ENCODE measurements around the gene DUSP1. TPM values are rescaled to one million over a fixed set of nuclear protein-coding genes. Genes with fewer than 3 reads are reported as not detected.

DUSP1 gene
- total RNA-seq, 4 donors from 2014 or later, result 455 to 718 (median 676) TPM

DNA sequence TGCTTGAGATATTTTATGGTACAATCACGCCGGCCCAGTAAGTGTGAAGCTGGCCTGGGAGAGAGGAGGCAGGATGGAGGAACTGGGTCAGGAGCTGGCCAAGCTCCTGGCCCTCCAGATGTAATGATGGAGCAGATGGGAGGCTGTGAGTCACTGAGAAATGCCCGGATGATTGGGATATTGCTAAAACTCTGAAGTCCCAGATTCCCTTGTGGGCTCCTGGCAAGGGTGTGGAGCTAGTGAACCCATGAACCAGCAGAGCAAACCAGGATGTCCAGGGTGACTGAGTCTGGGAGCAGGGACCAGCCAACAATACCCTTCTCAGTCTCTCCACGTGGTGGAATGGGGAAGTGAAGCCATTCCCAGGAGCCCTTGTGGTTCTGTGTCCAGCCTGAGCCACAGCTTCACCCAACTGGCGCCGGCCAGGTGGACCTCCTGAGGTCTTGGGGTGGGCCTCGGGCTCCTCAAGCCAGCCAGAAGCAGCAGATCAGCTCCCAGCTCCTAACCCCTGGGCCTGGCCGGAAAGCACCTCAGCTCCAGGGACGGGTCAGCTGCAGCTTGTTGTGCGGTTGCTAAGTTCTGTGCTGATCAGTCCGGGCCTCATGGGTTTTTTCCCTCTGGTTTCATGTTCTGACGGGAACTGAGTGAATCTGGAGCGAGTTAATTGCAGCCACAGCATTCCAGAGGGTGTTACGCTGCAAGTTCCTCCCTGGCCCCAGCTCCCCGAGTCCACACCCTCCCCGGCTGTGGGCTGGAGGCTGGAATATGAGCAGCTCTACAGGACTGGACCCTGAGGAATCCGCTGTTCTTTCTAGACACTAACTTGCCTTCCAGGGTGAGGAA, 37.6 kb downstream of the DUSP1 start:
- Histone ChIP-seq H3K4me1 (peaks cover 34 to 73% (median 56%) of the 10 kb centered on the region in 4 donors), H3K36me3 (no peaks in the 10 kb centered on the region), H3K4me3 (peak overlapping the region in 3 of 4 donors; percentile 4 to 45 (median 22)), H3K27me3 (no peaks in the 10 kb centered on the region), H3K9me3 (no peaks in the 10 kb centered on the region), H3K27ac (replicated peaks in 1 of 4) (peak overlapping the region; percentile 90 to 98 (median 96))
- intact Hi-C loops (cut with DNase I), result no loop called here
- peak; percentile 25 for TF ChIP-seq EP300 (IDR thresholded peaks at IDR 0.05)
- no peak for TF ChIP-seq POLR2A (IDR thresholded peaks at IDR 0.05; ENCODE audit: low read depth)
- TF ChIP-seq, protein P1, sequence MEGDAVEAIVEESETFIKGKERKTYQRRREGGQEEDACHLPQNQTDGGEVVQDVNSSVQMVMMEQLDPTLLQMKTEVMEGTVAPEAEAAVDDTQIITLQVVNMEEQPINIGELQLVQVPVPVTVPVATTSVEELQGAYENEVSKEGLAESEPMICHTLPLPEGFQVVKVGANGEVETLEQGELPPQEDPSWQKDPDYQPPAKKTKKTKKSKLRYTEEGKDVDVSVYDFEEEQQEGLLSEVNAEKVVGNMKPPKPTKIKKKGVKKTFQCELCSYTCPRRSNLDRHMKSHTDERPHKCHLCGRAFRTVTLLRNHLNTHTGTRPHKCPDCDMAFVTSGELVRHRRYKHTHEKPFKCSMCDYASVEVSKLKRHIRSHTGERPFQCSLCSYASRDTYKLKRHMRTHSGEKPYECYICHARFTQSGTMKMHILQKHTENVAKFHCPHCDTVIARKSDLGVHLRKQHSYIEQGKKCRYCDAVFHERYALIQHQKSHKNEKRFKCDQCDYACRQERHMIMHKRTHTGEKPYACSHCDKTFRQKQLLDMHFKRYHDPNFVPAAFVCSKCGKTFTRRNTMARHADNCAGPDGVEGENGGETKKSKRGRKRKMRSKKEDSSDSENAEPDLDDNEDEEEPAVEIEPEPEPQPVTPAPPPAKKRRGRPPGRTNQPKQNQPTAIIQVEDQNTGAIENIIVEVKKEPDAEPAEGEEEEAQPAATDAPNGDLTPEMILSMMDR (IDR thresholded peaks at IDR 0.05), result peak in 2 of 3 experiments; percentile 13 to 28
- TF ChIP-seq POLR2AphosphoS5 (IDR thresholded peaks at IDR 0.05), result peak; percentile 80 to 93
- DNase-seq (ENCODE audit: extremely low spot score), result peak; percentile 97
- WGBS, result 24% methylated on average over 17 of the region's 17 CpGs

DNA sequence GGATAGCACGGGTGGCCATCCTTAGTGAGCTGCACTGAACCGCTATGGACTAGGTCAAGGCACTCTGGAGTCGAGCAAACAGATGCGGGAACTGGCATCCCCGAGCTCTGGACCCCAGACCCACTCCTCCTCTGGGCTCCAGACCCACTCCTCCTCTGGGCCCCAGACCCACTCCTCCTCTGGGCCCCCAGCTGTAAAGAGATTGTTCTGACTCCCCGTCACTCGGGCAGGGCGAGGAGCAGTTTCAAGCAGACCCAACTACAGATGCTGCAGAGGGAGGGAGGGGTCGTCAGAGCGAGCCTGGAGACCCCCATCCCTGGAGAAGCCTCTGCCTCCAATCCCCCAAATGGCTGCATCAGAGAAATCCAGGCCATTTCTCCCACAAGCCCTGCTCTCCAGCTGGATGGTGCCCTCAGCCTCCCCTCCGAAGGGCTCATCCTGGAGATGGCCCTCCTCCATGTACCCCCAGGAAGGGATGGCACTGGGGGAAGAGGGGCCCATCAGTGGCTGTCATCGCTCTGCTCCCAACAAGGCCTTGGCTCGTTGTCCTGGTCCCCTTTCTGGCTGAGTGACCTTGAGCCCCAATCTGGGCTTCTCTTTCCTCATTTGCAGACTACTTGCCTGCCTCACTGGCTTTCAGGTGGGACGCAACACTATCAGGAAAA, 38.7 kb downstream of the DUSP1 start:
- no peak for DNase-seq (ENCODE audit: extremely low spot score)
- TF ChIP-seq POLR2A (IDR thresholded peaks at IDR 0.05; ENCODE audit: low read depth) (no peak), POLR2AphosphoS5 (IDR thresholded peaks at IDR 0.05) (no peak), EP300 (IDR thresholded peaks at IDR 0.05) (no peak)
- TF ChIP-seq, protein P1 (IDR thresholded peaks at IDR 0.05), result no peak
- no peaks in the 10 kb centered on the region for H3K36me3 ChIP-seq
- no peaks in the 10 kb centered on the region for H3K27me3 ChIP-seq
- peaks cover 34 to 65% (median 56%) of the 10 kb centered on the region in 4 donors for H3K4me1 ChIP-seq
- no peak overlapping the region for H3K4me3 ChIP-seq
- 93% methylated on average over 7 of the region's 14 CpGs for WGBS
- H3K27ac ChIP-seq (replicated peaks in 1 of 4), result peak overlapping the region; percentile 90 to 98 (median 96)
- intact Hi-C loops (cut with DNase I), result no loop called here
- no peaks in the 10 kb centered on the region for H3K9me3 ChIP-seq

DNA sequence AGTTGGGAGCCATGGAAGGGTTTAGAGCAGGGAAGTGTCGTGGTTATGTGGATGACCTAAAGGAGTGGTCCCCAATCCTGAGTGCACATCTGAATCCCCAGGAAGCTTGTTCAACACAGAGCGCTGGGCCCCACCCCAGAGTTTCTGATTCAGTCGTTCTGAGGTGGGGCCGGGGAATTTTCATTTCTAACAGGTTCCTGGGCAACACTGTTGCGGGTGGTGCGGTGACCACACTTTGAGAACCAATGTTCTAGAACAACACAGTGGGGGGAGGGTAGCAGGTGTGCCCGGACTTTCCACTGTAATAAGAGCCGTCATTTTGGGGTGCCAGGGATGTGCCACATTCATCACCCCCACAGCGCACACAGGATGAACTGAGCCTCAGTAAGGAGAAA, 39.3 kb downstream of the DUSP1 start:
- no peaks in the 10 kb centered on the region for H3K36me3 ChIP-seq
- H3K9me3 ChIP-seq, result no peaks in the 10 kb centered on the region
- H3K4me3 ChIP-seq, result no peak overlapping the region
- H3K4me1 ChIP-seq, result peaks cover 34 to 58% (median 51%) of the 10 kb centered on the region in 4 donors
- H3K27ac ChIP-seq (replicated peaks in 1 of 4), result peak overlapping the region; percentile 90 to 98 (median 96)
- 89% methylated on average over 9 of the region's 9 CpGs for WGBS
- TF ChIP-seq POLR2AphosphoS5 (IDR thresholded peaks at IDR 0.05), result no peak
- no peak for TF ChIP-seq POLR2A (IDR thresholded peaks at IDR 0.05; ENCODE audit: low read depth)
- no peak for TF ChIP-seq EP300 (IDR thresholded peaks at IDR 0.05)
- TF ChIP-seq, protein P1 (IDR thresholded peaks at IDR 0.05), result no peak
- no peak for DNase-seq (ENCODE audit: extremely low spot score)
- H3K27me3 ChIP-seq, result no peaks in the 10 kb centered on the region
- intact Hi-C loops (cut with DNase I), result no loop called here

DNA sequence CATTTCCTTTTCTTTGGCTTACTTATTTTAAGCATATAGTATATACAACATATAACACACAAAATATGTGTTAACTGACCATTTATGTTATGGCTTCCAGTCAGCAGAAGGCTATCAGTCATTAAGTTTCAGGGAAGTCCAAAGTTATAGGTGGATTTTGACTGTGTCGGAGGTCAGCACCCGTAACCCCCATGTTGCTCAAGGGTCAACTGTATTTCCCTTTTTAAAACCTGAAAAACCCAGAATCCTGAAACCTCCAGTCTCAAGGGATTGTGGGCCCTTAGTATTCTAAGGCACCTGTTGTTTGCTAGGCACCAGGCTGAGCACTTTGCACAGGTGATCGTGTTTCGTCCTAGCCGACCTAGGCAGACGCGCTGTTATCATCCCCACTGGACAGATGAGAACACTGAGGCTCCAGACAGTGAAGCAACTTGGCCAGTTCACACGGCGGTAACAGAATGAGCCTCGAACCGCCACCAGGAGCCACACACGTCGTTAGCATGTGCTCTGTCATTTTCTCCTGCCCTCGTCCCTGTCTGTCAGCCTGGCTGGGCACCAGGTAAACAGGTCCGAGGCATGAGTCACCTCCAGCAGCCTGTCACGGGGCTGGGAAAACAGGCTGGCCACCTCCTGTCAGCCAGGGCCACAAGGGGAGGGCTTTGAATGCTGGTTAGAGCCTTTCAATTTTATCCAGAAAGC, 39.9 kb downstream of the DUSP1 start:
- TF ChIP-seq EP300 (IDR thresholded peaks at IDR 0.05) (no peak), POLR2AphosphoS5 (IDR thresholded peaks at IDR 0.05) (peak in 1 of 2 donors; percentile 62)
- intact Hi-C loops (cut with DNase I), result no loop called here
- 92% methylated on average over 10 of the region's 16 CpGs for WGBS
- Histone ChIP-seq H3K36me3 (no peaks in the 10 kb centered on the region), H3K9me3 (no peaks in the 10 kb centered on the region), H3K4me3 (no peak overlapping the region), H3K4me1 (peaks cover 34 to 52% (median 45%) of the 10 kb centered on the region in 4 donors), H3K27ac (replicated peaks in 1 of 4) (peak overlapping the region; percentile 90 to 98 (median 96)), H3K27me3 (no peaks in the 10 kb centered on the region)
- DNase-seq (ENCODE audit: extremely low spot score), result no peak

Data from esophagus muscularis mucosa (tissue), 4 donors.